Left lobe of liver (tissue), 2 donors: ENCODE results near the gene MRPL48. TPM values are rescaled to one million over a fixed set of nuclear protein-coding genes. Genes with fewer than 3 reads are reported as not detected.
"Not testable (repeated sequence)": the region's sequence is repeated elsewhere in the genome, so short reads cannot be mapped to it uniquely, and the experiment has no call there.

ENCODE experiments used
- ATAC-seq: fragments of 200-7000 bp; cut with Tn5 transposase; one replicate; pipeline ENCODE4 v1.9.1; 2020; ENCODE audit warnings: mild to moderate bottlenecking, moderate library complexity
- DNase-seq: peaks from one replicate; pipeline ENCODE4 v3.0.0-alpha.2; 2020; ENCODE audit warnings: low spot score
- total RNA-seq: library from RNA; stranded (reverse); gene quantifications from one replicate; pipeline ENCODE4 v1.2.1, GENCODE V29; 2021
- donor health status: DM: no; HTN: no; CAD: no; lungs with moderate emphysema.
- donor health status: DM: no; HTN: yes; CAD: no.

The MRPL48 gene
- total RNA-seq = 14.9 TPM

GRCh38 chr11:73787643-73788558 lies at the start of gene MRPL48:
TSS of gene MRPL48 (plus strand) at chr11:73787874. CDS start at chr11:73787972, 98 bp downstream.
- peak; percentile 94 for ATAC-seq
- peak; percentile 93 for DNase-seq

DNA sequence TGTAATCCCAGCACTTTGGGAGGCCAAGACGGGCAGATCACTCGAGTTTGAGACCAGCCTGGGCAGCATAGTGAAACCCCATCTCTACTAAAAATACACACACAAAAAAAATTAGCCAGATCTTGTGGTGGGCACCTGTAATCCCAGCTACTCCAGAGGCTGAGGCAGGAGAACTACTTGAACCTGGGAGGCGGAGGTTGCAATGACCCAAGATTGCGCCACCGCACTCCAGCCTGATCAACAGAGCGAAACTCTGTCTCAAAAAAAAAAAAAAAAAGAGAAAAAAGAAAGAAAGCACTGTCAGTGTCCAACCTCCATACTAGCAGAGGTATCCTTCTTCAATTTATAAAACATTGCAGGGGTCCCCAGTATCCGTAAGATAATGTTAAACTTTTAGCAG lies 44.6 kb upstream of the MRPL48 start:
- DNase-seq (no peak), ATAC-seq (no peak)

DNA sequence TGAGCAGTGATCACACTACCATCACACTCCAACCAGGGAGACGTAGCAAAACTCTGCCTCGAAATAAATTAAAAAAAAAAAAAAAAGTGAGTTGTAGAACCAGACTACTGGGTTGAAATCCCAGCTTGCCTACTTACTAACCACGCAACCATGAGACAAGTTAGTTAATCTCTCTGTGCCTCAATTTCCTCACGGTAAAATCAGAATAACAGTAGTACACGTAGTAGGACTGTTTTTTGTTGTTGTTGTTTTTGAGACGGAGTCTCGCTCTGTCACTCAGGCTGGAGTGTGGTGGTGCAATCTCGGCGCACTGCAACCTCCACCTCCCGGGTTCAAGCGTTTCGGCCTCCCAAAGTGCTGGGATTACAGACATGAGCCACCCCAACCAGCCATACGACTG lies 41.0 kb upstream of the MRPL48 start:
- DNase-seq = no peak
- ATAC-seq = no peak

DNA sequence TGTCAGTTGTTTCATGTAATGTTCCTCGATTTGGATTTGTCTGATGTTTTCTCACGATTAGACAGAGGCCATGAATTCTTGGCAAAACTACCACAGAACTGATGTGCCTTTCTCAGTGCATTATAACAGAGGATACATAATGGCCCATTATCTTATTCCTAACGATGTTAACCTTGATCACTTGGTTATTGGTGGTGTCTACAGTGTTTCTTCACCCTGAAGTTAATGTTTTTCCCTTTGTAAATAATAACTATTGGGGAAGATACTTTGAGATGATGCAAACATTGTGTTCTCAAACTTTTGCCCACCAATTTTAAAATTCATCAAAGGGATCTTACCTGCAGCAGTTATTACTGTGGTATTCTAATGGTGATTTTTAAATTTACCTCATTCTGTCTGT lies 39.9 kb upstream of the MRPL48 start:
- peak; percentile 17 for ATAC-seq
- no peak for DNase-seq

DNA sequence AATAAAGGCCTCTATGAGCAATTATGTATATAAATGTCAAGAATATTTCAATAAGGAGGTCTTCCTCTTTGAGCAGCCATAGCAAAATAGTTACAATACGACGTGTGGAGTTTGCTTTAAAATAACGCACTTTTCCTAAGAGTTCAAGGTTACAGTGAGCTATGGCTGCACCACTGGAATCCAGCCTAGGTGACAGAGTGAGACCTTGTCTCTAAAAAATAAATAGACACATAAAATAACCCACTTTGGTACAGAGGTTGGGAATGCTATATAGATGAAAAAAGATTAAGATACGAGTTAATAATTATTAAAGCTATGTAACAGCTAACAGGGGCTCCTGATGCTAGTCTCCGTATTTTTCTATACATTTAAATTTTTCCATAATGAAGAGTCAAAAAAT lies 39.4 kb upstream of the MRPL48 start:
- no peak for ATAC-seq
- no peak for DNase-seq

- DNase-seq = no peak
- ATAC-seq = no peak
Measured at GRCh38 chr11:73749118-73749517, 38.6 kb upstream of the MRPL48 start.

DNA sequence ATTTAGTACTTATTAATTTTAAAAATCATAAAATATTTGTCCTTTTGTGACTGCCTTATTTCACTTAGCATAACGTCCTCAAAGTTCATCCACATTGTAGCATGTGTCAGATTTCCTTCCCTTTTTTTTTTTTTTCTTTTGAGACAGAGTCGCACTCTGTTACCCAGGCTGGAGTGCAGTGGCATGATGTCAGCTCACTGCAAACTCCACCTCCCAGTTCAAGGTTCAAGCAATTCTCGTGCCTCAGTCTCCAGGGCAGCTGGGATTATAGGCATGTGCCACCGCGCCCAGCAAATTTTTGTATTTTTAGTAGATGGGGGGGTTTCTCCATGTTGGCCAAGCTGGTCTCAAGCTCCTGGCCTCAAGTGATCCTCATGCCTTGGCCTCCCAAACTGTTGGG lies 37.4 kb upstream of the MRPL48 start:
- no peak for DNase-seq
- ATAC-seq = peak; percentile 47

DNA sequence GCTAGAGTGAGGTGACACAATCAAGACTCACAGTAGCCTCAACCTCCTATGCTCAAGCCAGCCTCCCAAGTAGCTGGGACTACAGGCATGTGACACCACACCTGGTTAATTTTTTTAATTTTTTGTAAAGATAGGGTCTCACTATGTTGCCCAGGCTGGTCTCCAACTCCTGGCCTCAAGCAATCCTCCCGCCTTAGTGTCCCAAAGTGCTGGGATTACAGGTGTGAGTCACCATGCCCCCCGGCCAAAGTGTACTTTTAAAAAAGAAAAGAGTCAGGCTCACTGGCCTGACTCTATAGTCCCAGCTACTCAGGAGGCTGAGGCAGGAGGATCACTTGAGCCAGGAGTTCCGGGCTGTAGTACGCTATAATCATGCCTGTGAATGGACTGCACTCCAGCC lies 36.8 kb upstream of the MRPL48 start:
- DNase-seq, ATAC-seq: not testable (repeated sequence)

GRCh38 chr11:73752216-73752867 lies 35.3 kb upstream of the MRPL48 start:
- ATAC-seq = no peak
- DNase-seq = no peak

DNA sequence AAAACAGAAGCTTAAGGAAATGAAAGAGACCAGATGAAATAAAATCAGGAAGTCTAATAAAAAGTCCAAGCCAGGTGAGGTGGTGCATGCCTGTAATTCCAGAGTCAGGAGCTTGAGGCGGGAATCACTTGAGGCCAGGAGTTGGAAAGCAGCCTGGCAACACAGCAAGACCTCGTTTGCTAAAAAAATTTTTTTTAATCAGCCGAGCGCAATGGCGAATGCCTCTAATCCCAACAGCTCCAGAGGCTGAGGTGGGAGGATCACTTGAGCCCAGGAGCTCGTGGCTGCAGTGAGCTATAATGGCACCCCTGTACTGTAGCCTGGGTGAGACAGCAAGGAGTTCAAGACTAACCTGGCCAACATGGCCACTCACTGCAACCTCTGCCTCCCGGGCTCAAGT lies 34.8 kb upstream of the MRPL48 start:
- ATAC-seq (peak; percentile 15), DNase-seq (no peak)

- peak; percentile 63 for ATAC-seq
- DNase-seq = no peak
Measured at GRCh38 chr11:73753938-73754337, 33.7 kb upstream of the MRPL48 start.

- no peak for DNase-seq
Measured at GRCh38 chr11:73755670-73756069, 32.0 kb upstream of the MRPL48 start.

DNA sequence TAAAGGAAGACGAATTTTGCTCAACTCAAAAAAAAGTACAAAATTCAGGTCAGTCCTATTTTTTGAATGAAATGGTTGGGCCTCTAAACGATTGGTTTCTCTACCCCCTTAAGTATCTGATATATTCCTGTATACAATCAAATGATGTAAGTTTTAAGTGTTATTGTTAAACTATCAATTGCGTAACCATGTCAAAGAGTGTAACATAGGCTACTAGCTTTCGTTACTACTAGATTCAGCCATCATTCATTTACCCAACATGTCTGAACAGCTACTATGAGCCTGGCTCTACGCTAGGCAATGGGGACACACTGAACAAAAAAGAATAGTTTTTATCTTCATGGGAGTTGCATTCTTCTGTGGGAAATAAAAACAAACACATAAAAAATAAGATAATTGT lies 30.1 kb upstream of the MRPL48 start:
- ATAC-seq (no peak), DNase-seq (no peak)

More at GRCh38 chr11:73755670-73756069, 32.0 kb upstream of the MRPL48 start:
- ATAC-seq = no peak

GRCh38 chr11:73758451-73758850 lies 29.2 kb upstream of the MRPL48 start:
- DNase-seq (no peak), ATAC-seq (no peak)

DNA sequence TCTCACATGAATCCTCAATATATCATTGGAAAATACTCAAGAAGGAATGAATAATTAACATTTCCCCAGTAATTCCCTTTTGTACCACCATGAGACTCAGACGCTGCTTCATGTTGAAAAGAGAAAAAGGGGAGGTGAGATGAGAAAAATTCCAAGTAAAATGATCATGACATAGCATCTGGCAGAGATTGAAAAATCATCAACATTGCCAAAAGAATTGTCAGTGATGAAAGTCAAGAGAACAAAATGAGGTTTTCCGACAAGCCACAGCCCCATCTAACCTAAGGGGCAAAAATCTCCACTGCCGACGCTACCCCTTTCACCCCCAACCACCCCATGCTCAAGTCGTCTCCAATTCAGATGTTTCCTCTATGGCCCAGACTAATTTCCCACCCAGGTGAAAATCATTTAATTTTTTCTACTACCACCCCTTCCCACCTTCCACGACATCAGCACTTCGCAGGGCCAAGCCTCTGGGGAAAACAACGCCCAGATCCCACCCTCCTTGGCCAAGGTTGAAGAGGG lies 28.0 kb upstream of the MRPL48 start:
- ATAC-seq (no peak), DNase-seq (no peak)

DNA sequence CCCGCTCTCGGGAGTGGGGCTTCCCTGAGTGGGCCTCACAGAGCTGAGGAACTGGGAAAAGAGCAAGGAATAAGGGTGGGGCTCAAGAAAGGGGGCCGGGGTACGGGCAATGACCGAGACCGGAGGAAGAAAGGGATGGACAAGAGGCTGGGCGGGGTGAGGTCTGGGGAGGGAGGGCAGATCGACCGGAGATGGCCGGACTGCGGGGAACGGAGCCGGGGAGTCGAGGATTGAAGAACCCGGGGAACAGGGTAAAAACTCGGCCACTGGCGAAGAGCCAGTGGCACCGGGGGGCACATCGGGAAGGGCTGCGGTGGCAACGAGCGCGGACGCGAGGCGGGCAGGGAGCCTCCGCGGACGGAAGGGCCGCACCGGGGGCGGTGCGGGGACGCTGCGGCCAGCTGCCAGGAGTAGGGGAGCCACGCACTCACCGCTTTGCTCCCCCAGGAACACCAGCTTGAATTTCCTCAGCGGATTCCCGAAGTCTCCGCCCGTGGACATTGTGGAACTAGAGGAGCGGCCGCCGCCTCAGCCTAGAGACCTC lies 27.5 kb upstream of the MRPL48 start:
- peak; percentile 61 for DNase-seq

DNA sequence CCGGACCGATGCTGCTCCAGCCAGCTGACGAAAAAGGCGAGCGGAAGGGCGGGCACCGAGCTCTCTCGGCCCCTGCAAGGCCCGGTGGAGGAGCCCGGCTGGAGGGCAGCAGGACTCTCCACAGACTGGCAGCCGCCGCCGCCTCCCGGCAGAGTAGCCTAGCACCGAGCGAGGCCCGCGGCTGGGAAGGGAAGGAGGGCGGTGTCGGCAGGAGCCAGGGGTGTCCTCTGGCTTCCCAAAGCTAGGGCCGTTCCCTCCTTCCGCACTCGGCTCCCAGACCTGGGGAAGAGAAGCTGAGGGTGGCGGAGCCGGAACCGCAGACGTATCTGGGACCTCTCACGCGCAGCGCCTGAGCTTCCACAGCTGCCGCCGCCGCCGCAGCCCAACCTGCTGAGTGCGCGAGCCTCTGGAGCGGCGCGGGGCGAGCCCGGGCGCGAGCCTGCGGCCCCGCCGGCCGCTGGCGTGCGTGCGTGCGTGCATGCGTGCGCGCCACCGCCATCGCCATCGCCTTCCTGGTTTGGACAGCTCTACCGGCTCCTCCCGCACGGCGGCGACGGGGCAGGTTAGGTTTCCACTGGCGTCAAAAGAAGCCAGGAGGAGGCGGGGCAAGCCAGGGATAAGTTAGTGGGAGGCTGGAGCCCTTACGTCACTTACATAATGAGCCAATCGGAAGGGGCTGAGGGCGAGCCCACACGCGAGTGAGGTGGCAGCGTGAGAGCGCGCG lies 26.8 kb upstream of the MRPL48 start, which contains the start of gene RAB6A:
Gene RAB6A, minus strand, starts transcription at position 396 of the 724 bp plus-strand sequence. CDS start 439 bp downstream, outside the sequence.
- ATAC-seq = peak; percentile 92

More for the DNA sequence above, 27.5 kb upstream of the MRPL48 start:
- ATAC-seq = peak; percentile 27

DNA sequence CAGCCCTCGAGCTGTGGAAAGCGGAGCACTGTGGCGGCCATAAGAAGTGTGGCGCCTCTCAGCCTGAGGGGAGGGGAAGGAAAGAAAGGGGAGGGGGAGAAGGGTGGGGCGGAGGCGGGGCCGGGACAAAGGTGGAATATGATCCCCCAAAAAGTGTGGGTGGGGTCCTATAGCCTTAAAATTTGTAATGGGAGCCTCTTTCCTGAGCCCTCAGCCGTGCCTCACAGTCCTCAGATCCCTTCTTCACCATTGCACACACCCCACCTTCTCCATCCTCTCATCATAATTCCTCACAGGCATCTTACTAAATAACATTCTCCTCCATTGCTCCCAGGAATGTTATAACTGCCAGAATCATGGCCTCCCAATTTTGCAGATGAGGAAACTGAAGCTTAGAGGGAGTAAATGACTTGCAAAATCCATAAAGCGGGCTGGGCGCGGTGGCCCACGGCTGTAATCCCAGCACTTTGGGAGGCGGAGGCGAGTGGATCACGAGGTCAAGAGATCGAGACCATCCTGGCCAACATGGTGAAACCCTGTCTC lies 26.2 kb upstream of the MRPL48 start:
- no peak for DNase-seq
- peak; percentile 20 for ATAC-seq

More for the DNA sequence above, 26.8 kb upstream of the MRPL48 start, which contains the start of gene RAB6A:
- peak; percentile 100 for DNase-seq

GRCh38 chr11:73762732-73763131 lies 24.9 kb upstream of the MRPL48 start:
- DNase-seq = no peak
- ATAC-seq = no peak

GRCh38 chr11:73766763-73767162 lies 20.9 kb upstream of the MRPL48 start:
- ATAC-seq = no peak
- DNase-seq = no peak
